H54 (cell line): ENCODE results near the gene BSN.
A peak's percentile ranks its signal among the peaks of the same experiment; 100 is the strongest.
"Not testable (repeated sequence)": the region's sequence is repeated elsewhere in the genome, so short reads cannot be mapped to it uniquely, and the experiment has no call there.

Source experiments
- DNase-seq: peaks from one replicate; pipeline ENCODE4 v3.0.0; 2011; ENCODE audit warnings: low spot score, mixed read lengths; ENCODE audit not compliant: insufficient read length
- FAIRE-seq: peaks from 3 replicates; lab custom pipeline; 2011; peaks lifted over from hg19 to GRCh38; lab: Jason Lieb, UNC
- POLR2A ChIP-seq: IDR thresholded peaks from 2 replicates; pipeline ENCODE4 v1.6.1; 2011; ENCODE audit warnings: low read depth, mild to moderate bottlenecking, low read length

Gene BSN

GRCh38 chr3:49680493-49681231 lies 126.4 kb downstream of the BSN start:
- no peak for TF ChIP-seq POLR2A
- FAIRE-seq (no peak), DNase-seq (no peak)

- DNase-seq: no peak
- TF ChIP-seq POLR2A: no peak
- FAIRE-seq: no peak
Measured at GRCh38 chr3:49681232-49681522, 126.9 kb downstream of the BSN start.

GRCh38 chr3:49681543-49681942 lies 127.3 kb downstream of the BSN start:
- FAIRE-seq (no peak), DNase-seq (no peak)
- TF ChIP-seq POLR2A: no peak

- no peak for FAIRE-seq
- no peak for DNase-seq
- TF ChIP-seq POLR2A: no peak
Measured at GRCh38 chr3:49683162-49683561, 128.9 kb downstream of the BSN start.

- DNase-seq, FAIRE-seq: not testable (repeated sequence)
Measured at GRCh38 chr3:49684453-49684852, 130.2 kb downstream of the BSN start.

- not testable (repeated sequence) for DNase-seq
Measured at GRCh38 chr3:49685103-49685502, 130.8 kb downstream of the BSN start.

GRCh38 chr3:49685846-49686245 lies 131.6 kb downstream of the BSN start:
- not testable (repeated sequence) for FAIRE-seq, DNase-seq

More at GRCh38 chr3:49685103-49685502, 130.8 kb downstream of the BSN start:
- not testable (repeated sequence) for FAIRE-seq

- DNase-seq, FAIRE-seq: not testable (repeated sequence)
Measured at GRCh38 chr3:49686346-49686745, 132.1 kb downstream of the BSN start.

GRCh38 chr3:49686769-49687423 lies 132.6 kb downstream of the BSN start:
- FAIRE-seq, DNase-seq: not testable (repeated sequence)

- not testable (repeated sequence) for FAIRE-seq, DNase-seq
Measured at GRCh38 chr3:49687424-49687795, 133.1 kb downstream of the BSN start.

- not testable (repeated sequence) for FAIRE-seq, DNase-seq
Measured at GRCh38 chr3:49688338-49689045, 134.2 kb downstream of the BSN start.

GRCh38 chr3:49689046-49689907 lies 135.0 kb downstream of the BSN start, which contains the start of the genes MST1 and RNF123:
Gene MST1 (minus strand): TSS chr3:49689474. CDS start chr3:49688691, 783 bp downstream.
Gene RNF123 (plus strand): TSS chr3:49689557. CDS start chr3:49691166, 1,609 bp downstream.
- peak; percentile 81 for TF ChIP-seq POLR2A
- DNase-seq (peak; percentile 77), FAIRE-seq (no peak)

- DNase-seq, FAIRE-seq: not testable (repeated sequence)
Measured at GRCh38 chr3:49689908-49690624, 135.8 kb downstream of the BSN start.

- FAIRE-seq, DNase-seq: not testable (repeated sequence)
Measured at GRCh38 chr3:49690856-49691255, 136.6 kb downstream of the BSN start.

- DNase-seq, FAIRE-seq: not testable (repeated sequence)
Measured at GRCh38 chr3:49691481-49691880, 137.2 kb downstream of the BSN start.

- not testable (repeated sequence) for FAIRE-seq, DNase-seq
Measured at GRCh38 chr3:49694409-49695070, 140.3 kb downstream of the BSN start.

- FAIRE-seq, DNase-seq: not testable (repeated sequence)
Measured at GRCh38 chr3:49695350-49696015, 141.2 kb downstream of the BSN start.
